Common myeloid progenitor, CD34-positive (primary cell): ENCODE data around the gene FHIT.

Source experiments
- CTCF ChIA-PET: fragments of 350-600 bp; sonication (Branson Sonifier 250); formaldehyde crosslinking; loops from one replicate; lab custom pipeline; 2021; ENCODE audit warnings: antibody characterized with exemption; lab: Charles Lee
- POLR2A ChIA-PET: fragments of 350-600 bp; sonication (Branson Sonifier 250); formaldehyde crosslinking; loops from one replicate; lab custom pipeline; 2021; ENCODE audit warnings: antibody characterized with exemption; lab: Charles Lee
- DNase-seq, 3 donors: peaks; one replicate each; pipeline versions ENCODE4 v3.0.0 to v3.0.0-alpha.2; 2013
- H3K27ac ChIP-seq, 2 experiments: 1 replicate in 1 of 2; 2 replicates in 1 of 2; pipeline ENCODE4 v1.7.0; 2013; ENCODE audit warnings: inconsistent platforms in 2 of 2, low read length in 2 of 2, mild to moderate bottlenecking in 2 of 2, low read depth in 1 of 2, moderate library complexity in 1 of 2; ENCODE audit not compliant: severe bottlenecking in 2 of 2, insufficient read depth in 1 of 2, poor library complexity in 1 of 2
- H3K27me3 ChIP-seq, 5 experiments: replicated peaks in 2 of 5; 1 replicate in 3 of 5; 2 replicates in 2 of 5; pipeline versions ENCODE4 v1.6.1 to v1.7.0; 2013; ENCODE audit warnings: low read length in 4 of 5, mild to moderate bottlenecking in 2 of 5, moderate library complexity in 2 of 5, inconsistent platforms in 1 of 5; ENCODE audit not compliant: insufficient read depth in 5 of 5, control insufficient read depth in 4 of 5
- H3K36me3 ChIP-seq, 4 experiments: 1 replicate in 2 of 4; 2 replicates in 2 of 4; pipeline versions ENCODE4 v1.6.1 to v1.7.0; 2013; ENCODE audit warnings: low read length in 3 of 4, control low read depth in 1 of 4, mild to moderate bottlenecking in 1 of 4; ENCODE audit not compliant: control insufficient read depth in 4 of 4, insufficient read depth in 4 of 4
- H3K4me1 ChIP-seq, 4 experiments: 1 replicate in 3 of 4; 2 replicates in 1 of 4; pipeline versions ENCODE4 v1.6.1 to v1.7.1; 2013; ENCODE audit warnings: low read length in 3 of 4, mild to moderate bottlenecking in 3 of 4, control low read depth in 1 of 4, inconsistent platforms in 1 of 4, moderate library complexity in 1 of 4; ENCODE audit not compliant: control insufficient read depth in 4 of 4, insufficient read depth in 4 of 4; ENCODE audit errors: control extremely low read depth in 1 of 4
- H3K4me3 ChIP-seq, 7 experiments: 1 replicate in 4 of 7; 2 replicates in 3 of 7; pipeline versions ENCODE4 v1.5.1 to v1.7.0; 2013; ENCODE audit warnings: mild to moderate bottlenecking in 7 of 7, low read length in 6 of 7, moderate library complexity in 6 of 7, inconsistent platforms in 2 of 7, low read depth in 2 of 7, control low read depth in 1 of 7; ENCODE audit not compliant: insufficient read depth in 4 of 7, control insufficient read depth in 1 of 7; ENCODE audit errors: extremely low read depth in 1 of 7
- H3K9me3 ChIP-seq, 5 experiments: 1 replicate in 4 of 5; 2 replicates in 1 of 5; pipeline versions ENCODE4 v1.6.1 to v1.7.1; 2013; ENCODE audit warnings: low read length in 4 of 5, mild to moderate bottlenecking in 2 of 5, inconsistent platforms in 1 of 5, low read depth in 1 of 5, moderate library complexity in 1 of 5; ENCODE audit not compliant: control insufficient read depth in 4 of 5, insufficient read depth in 2 of 5; ENCODE audit errors: control extremely low read depth in 1 of 5
- WGBS: methylation state at CpG from one replicate; pipeline ENCODE4 v1.1.5; 2013; ENCODE audit not compliant: insufficient coverage; 5-methylcytosine and 5-hydroxymethylcytosine counted together

FHIT gene

GRCh38 chr3:60580809-60581208 is 670.4 kb downstream of the FHIT start:
- CTCF ChIA-PET: no interaction called here
- 96% methylated on average over 4 of the region's 5 CpGs for WGBS
- POLR2A ChIA-PET: no interaction called here
- no peaks in the 10 kb centered on the region for H3K27me3 ChIP-seq
- no peaks in the 10 kb centered on the region for H3K4me1 ChIP-seq
- H3K36me3 ChIP-seq: no peaks in the 10 kb centered on the region
- DNase-seq: no peak
- no peak overlapping the region for H3K27ac ChIP-seq
- H3K9me3 ChIP-seq: no peaks in the 10 kb centered on the region
- H3K4me3 ChIP-seq: no peak overlapping the region

- no peak overlapping the region for H3K4me3 ChIP-seq
- ChIA-PET POLR2A (no interaction called here), CTCF (no interaction called here)
- H3K36me3 ChIP-seq: no peaks in the 10 kb centered on the region
- H3K4me1 ChIP-seq: no peaks in the 10 kb centered on the region
- DNase-seq: no peak
- H3K27me3 ChIP-seq: no peaks in the 10 kb centered on the region
- H3K9me3 ChIP-seq: no peaks in the 10 kb centered on the region
- H3K27ac ChIP-seq: no peak overlapping the region
- WGBS: 100% methylated on average over 2 of the region's 5 CpGs
Observed at GRCh38 chr3:60579734-60580133, 671.5 kb downstream of the FHIT start.

- WGBS: no CpG with 5 or more reads among the region's 1 CpG
- CTCF ChIA-PET: no interaction called here
- Histone ChIP-seq H3K36me3 (no peaks in the 10 kb centered on the region), H3K27ac (no peak overlapping the region), H3K9me3 (no peaks in the 10 kb centered on the region), H3K4me1 (no peaks in the 10 kb centered on the region), H3K4me3 (no peak overlapping the region), H3K27me3 (no peaks in the 10 kb centered on the region)
- POLR2A ChIA-PET: no interaction called here
- DNase-seq: no peak
Observed at GRCh38 chr3:60578936-60579335, 672.3 kb downstream of the FHIT start.

GRCh38 chr3:60577601-60578000 is 673.7 kb downstream of the FHIT start:
- ChIA-PET CTCF (no interaction called here), POLR2A (no interaction called here)
- H3K27me3 ChIP-seq: no peaks in the 10 kb centered on the region
- H3K27ac ChIP-seq: no peak overlapping the region
- no peak overlapping the region for H3K4me3 ChIP-seq
- no peaks in the 10 kb centered on the region for H3K9me3 ChIP-seq
- no peak for DNase-seq
- H3K4me1 ChIP-seq: no peaks in the 10 kb centered on the region
- H3K36me3 ChIP-seq: no peaks in the 10 kb centered on the region
- 100% methylated on average over 1 of the region's 4 CpGs for WGBS

- H3K27ac ChIP-seq: no peak overlapping the region
- H3K4me3 ChIP-seq: no peak overlapping the region
- ChIA-PET POLR2A (no interaction called here), CTCF (no interaction called here)
- H3K9me3 ChIP-seq: no peaks in the 10 kb centered on the region
- no peaks in the 10 kb centered on the region for H3K36me3 ChIP-seq
- 90% methylated on average over 2 of the region's 8 CpGs for WGBS
- H3K4me1 ChIP-seq: no peaks in the 10 kb centered on the region
- no peak for DNase-seq
- no peaks in the 10 kb centered on the region for H3K27me3 ChIP-seq
Observed at GRCh38 chr3:60575718-60576272, 675.5 kb downstream of the FHIT start.

GRCh38 chr3:60574046-60574769 is 677.0 kb downstream of the FHIT start:
- POLR2A ChIA-PET: no interaction called here
- H3K4me3 ChIP-seq: no peak overlapping the region
- H3K36me3 ChIP-seq: no peaks in the 10 kb centered on the region
- no peaks in the 10 kb centered on the region for H3K4me1 ChIP-seq
- no peaks in the 10 kb centered on the region for H3K27me3 ChIP-seq
- no peak overlapping the region for H3K27ac ChIP-seq
- no peaks in the 10 kb centered on the region for H3K9me3 ChIP-seq
- no peak for DNase-seq
- CTCF ChIA-PET: interaction anchor here (0.8 kb wide), 1 partner anchor 9 kb away, joined by 4 read pairs; no protein-coding TSS in a partner anchor
- 98% methylated on average over 9 of the region's 10 CpGs for WGBS

- Histone ChIP-seq H3K4me1 (no peaks in the 10 kb centered on the region), H3K27ac (no peak overlapping the region), H3K4me3 (no peak overlapping the region), H3K27me3 (no peaks in the 10 kb centered on the region), H3K9me3 (no peaks in the 10 kb centered on the region), H3K36me3 (no peaks in the 10 kb centered on the region)
- WGBS: 96% methylated on average over 6 of the region's 9 CpGs
- DNase-seq: no peak
- ChIA-PET CTCF (interaction anchor here (0.8 kb wide), 1 partner anchor 9 kb away, joined by 4 read pairs; no protein-coding TSS in a partner anchor), POLR2A (no interaction called here)
Observed at GRCh38 chr3:60573494-60573893, 677.8 kb downstream of the FHIT start.
